Coronary artery (tissue), 2 donors: ENCODE measurements around the gene WNK1.

ENCODE experiments used
- DNase-seq: peaks from one replicate; pipeline ENCODE4 v3.0.0-alpha.2; 2017; ENCODE audit warnings: low spot score
- H3K27ac ChIP-seq, 2 donors: fragments of 200-600 bp; sonication (generic); one replicate each; pipeline ENCODE4 v1.5.1; 2016 to 2019
- H3K4me3 ChIP-seq: fragments of 200-600 bp; sonication (generic); 2 replicates; pipeline ENCODE4 v1.5.1; 2016; ENCODE audit warnings: mild to moderate bottlenecking, moderate library complexity
- TF ChIP-seq, protein P1 (sequence below): fragments of 200-600 bp; sonication (generic); IDR thresholded peaks from one replicate; pipeline ENCODE4 v1.5.1; 2019; ENCODE audit warnings: antibody characterized with exemption

Gene WNK1

DNA sequence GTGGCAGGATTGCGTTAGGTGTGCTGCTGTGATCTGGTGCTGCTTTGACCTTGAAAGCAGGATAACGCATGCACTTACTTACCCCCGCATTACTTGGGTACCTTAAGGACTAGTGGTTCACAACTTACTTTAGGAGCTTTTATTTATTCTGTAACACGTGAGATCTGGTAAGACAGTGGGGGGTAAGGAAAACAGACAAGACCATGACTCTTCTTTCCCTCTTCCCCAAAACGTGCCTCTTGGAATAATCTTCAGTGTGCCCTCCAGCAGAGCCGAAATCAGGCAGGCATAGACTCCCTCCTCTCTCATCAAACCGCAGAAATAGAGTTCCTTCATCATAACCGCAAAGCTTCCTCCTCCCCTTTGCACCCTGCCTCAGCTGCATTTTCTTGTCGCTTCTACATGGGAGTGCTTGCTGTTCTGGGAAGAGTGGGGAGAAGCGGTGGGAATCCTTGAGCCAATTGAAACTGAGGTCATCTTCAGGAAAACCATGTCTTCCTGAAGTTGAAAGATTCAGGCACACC lies 153.7 kb downstream of the WNK1 start:
- TF ChIP-seq, protein P1, sequence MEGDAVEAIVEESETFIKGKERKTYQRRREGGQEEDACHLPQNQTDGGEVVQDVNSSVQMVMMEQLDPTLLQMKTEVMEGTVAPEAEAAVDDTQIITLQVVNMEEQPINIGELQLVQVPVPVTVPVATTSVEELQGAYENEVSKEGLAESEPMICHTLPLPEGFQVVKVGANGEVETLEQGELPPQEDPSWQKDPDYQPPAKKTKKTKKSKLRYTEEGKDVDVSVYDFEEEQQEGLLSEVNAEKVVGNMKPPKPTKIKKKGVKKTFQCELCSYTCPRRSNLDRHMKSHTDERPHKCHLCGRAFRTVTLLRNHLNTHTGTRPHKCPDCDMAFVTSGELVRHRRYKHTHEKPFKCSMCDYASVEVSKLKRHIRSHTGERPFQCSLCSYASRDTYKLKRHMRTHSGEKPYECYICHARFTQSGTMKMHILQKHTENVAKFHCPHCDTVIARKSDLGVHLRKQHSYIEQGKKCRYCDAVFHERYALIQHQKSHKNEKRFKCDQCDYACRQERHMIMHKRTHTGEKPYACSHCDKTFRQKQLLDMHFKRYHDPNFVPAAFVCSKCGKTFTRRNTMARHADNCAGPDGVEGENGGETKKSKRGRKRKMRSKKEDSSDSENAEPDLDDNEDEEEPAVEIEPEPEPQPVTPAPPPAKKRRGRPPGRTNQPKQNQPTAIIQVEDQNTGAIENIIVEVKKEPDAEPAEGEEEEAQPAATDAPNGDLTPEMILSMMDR: no peak
- Histone ChIP-seq H3K4me3 (no peak overlapping the region), H3K27ac (no peak overlapping the region)
- no peak for DNase-seq

DNA sequence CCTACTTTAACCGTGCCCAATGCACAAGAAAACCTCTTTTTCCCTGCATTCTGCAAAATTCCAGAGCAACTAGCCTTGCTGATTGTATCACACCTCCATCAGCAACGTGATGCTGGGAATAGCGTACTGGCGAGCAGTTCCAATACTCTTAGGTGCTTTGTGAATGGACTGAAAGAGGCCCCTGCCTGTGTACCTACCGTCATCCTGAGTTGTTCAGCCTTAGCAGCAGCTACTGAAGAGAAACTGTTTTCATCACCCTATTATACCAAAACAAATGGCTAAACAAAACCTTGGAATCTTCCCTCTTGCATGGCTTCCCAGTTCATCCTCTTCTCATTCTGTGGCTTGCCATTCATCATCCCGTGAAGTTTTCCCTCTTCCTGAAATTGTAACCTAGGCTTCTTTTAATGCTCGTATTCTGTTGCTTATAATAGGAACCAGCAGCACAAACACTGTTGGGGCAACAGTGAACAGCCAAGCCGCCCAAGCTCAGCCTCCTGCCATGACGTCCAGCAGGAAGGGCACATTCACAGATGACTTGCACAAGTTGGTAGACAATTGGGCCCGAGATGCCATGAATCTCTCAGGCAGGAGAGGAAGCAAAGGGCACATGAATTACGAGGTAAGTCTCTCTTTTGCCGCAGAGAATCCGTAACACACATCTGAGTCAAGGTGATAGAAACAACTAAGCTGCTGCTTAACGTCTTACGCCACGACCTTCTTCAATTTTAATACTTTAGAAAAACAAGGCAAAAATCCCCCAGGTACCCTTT lies 155.2 kb downstream of the WNK1 start:
- no peak overlapping the region for H3K4me3 ChIP-seq
- TF ChIP-seq, protein P1: no peak
- DNase-seq: no peak
- H3K27ac ChIP-seq: no peak overlapping the region

DNA sequence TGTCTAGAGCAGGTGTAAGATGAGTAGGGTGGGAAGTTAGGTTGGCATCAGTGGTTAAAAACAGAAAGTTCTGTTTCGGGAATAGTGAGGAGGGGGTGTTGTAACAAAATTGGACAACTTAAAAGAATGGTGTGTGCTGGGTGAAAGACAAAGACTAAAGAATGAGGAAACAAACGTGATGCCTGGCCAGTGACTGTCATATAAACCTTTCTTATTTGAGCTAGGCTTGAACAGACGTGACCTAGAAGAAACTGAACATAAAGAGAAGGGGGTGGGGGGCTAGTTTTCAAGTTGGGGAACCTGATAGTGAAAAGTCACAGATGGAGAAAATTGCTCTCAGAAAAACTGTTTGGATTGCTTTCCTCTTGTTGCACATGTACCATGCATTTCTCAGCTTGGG lies 157.5 kb downstream of the WNK1 start:
- no peak for DNase-seq
- TF ChIP-seq, protein P1: no peak
- Histone ChIP-seq H3K27ac (no peak overlapping the region), H3K4me3 (no peak overlapping the region)

DNA sequence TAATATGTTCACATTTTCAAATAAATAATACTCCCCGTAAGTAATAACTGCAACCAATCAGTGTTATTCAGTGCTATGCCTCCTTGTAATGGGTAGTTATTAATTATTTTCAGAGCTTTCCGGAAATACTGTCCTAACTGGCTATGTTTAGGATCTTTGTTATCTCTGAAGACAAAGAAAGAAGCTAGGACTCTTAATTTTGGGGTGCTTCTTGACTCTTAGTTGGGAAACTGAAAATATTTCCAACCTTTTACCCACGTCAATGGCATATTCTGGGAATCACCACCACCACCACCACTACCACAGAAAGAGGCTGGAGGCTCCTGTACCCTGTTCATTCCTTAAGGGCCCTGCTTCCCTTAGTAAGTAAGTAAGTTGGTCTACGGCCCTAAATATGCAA lies 158.0 kb downstream of the WNK1 start:
- Histone ChIP-seq H3K27ac (no peak overlapping the region), H3K4me3 (no peak overlapping the region)
- TF ChIP-seq, protein P1: no peak
- DNase-seq: no peak

DNA sequence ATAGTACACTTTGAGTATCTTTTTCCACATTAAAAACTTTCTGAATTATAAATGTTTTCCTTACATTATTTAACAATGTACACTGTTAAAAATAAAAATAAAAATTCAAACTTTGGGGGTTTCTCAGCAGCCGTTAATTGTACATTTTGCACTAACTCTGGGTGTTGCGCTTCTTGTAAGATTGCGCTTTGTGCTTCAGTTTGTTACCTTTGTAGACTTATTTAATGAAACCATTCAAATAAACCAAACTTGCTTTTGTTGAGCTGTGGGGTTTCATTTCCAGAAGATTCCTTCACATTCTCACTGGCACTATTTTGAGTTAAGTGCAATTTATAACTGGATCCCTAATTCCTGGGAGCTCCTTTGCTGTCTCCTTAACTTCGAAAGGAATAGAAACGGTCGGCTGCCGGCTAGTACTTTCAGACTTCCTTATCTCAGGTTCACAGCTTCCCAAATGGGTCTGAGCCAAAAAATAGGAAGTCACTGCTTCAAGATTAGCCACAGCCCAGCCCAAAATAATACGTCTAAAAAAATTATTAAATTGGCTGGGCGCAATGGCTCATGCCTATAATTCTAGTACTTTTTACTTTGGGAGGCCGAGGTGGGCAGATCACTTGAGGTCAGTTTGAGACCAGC lies 158.9 kb downstream of the WNK1 start:
- Histone ChIP-seq H3K4me3 (no peak overlapping the region), H3K27ac (peak overlapping the region in 1 of 2 donors; percentile 46)
- TF ChIP-seq, protein P1: no peak
- DNase-seq: no peak

DNA sequence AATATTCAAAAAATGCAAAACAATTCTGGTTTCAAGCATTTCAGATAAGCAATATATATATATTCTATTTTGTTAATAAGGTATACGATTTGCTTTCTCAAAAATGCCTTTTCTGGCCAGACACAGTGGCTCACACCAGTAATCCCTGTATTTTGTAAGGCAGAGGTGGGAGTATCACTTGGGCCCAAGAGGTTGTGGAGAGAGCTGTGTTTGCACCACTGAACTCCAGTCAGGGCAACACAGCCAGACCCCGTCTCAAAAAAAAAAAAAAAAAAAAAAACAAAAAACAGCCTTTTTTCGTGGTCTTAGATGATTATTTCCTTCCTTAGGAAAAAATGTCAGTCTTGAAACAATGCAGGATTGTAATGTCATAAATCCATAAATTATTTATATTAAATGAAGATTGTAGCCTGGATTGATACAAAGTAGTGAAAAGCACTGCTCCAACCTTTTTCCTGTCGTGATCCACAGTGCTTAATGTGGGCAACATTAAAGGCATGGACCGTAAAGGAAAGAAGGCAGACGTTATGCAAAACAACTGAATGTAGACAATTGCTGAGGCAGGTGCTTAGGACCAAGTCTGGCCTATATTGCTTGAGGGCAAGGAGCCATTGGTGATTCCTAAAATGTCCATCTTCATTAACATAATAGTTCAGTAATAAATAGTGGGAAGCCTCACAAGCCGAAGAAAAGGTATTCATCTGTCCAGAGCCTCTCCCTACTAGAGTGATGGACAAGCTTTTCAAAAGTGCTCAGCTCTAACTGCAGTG lies 160.3 kb downstream of the WNK1 start:
- TF ChIP-seq, protein P1: no peak
- DNase-seq: no peak
- no peak overlapping the region for H3K27ac ChIP-seq
- no peak overlapping the region for H3K4me3 ChIP-seq
